DOHH2 (cell line): ENCODE results near the gene PRSS56.

Experiments used
- CTCF ChIP-seq: fragments of 200-600 bp; sonication (generic); IDR thresholded peaks from one replicate; pipeline ENCODE4 v1.5.1; 2014; ENCODE audit warnings: antibody characterized with exemption, mild to moderate bottlenecking, low read depth, low read length; ENCODE audit not compliant: poor library complexity, severe bottlenecking
- EZH2phosphoT487 ChIP-seq: fragments of 200-600 bp; sonication (generic); IDR thresholded peaks from 2 replicates; pipeline ENCODE4 v1.6.1; 2017; ENCODE audit warnings: borderline replicate concordance, mild to moderate bottlenecking, antibody characterized with exemption, low read length, moderate library complexity, mixed read lengths

DNA sequence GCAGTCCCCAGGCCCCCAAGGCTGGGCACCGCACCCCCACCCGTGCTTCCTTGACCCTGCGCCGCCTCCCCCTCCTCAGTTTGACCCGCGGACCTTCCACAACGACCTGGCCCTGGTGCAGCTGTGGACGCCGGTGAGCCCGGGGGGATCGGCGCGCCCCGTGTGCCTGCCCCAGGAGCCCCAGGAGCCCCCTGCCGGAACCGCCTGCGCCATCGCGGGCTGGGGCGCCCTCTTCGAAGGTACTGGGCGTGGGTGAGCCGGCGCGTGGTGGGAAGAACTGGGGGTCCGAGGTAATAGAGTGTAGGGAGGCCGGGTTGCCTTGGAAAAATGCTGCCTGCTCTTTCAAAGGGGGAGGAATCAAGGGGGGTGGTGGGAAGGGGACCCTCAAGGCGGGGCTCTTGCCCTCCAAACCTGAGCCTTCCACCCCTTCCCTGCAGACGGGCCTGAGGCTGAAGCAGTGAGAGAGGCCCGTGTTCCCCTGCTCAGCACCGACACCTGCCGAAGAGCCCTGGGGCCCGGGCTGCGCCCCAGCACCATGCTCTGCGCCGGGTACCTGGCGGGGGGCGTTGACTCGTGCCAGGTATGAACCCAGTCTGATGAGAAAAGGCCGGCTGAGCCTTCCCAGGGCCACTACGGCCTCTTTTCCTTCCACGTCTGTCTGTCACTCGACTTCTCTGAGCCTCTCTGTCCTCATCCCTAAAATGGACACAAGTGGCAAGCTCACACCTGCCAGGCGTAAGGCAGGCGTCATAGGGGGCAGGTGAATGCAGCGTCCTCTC is 2.6 kb downstream of the PRSS56 start:
- TF ChIP-seq CTCF = no peak
- no peak for TF ChIP-seq EZH2phosphoT487
